ENCODE data around the gene TTLL8. TPM values are rescaled to one million over a fixed set of nuclear protein-coding genes. Genes with fewer than 3 reads are reported as not detected.

The TTLL8 gene
- total RNA-seq, 1 experiment from 2014 or later: not detected

DNA sequence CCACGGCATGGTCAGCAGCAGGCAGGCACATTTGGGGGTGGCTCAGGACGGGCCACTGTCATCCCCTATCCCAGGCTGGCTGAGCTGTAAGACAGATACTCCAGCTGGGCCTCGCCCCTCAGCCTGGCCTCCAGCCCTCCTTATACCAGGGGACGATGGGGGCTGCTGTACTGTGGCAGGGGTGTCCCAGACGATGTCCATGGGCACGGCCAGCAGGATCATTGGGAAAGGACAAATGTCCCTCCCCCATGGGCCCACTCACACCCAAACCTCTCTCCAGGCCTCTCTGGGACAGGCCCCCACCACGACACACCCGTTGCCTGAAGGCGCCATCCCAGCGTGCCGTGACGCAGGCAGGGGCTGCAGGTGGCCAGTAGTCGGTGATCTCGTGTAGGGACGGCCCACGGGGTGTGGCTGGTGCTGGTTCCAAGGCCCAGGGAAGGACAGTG lies 44.0 kb downstream of the TTLL8 start:
- TF ChIP-seq, protein P1, sequence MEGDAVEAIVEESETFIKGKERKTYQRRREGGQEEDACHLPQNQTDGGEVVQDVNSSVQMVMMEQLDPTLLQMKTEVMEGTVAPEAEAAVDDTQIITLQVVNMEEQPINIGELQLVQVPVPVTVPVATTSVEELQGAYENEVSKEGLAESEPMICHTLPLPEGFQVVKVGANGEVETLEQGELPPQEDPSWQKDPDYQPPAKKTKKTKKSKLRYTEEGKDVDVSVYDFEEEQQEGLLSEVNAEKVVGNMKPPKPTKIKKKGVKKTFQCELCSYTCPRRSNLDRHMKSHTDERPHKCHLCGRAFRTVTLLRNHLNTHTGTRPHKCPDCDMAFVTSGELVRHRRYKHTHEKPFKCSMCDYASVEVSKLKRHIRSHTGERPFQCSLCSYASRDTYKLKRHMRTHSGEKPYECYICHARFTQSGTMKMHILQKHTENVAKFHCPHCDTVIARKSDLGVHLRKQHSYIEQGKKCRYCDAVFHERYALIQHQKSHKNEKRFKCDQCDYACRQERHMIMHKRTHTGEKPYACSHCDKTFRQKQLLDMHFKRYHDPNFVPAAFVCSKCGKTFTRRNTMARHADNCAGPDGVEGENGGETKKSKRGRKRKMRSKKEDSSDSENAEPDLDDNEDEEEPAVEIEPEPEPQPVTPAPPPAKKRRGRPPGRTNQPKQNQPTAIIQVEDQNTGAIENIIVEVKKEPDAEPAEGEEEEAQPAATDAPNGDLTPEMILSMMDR (conservative IDR thresholded peaks at IDR 0.05): no peak
- H3K9me3 ChIP-seq (ENCODE audit: control insufficient read depth, low read depth, low read length): no peaks in the 10 kb centered on the region
- Mint-ChIP-seq H3K4me1 (peaks cover 5 to 18% of the 10 kb centered on the region in 2 experiments; a peak in 3 of 4 replicates), H3K4me3 (0 out of 5 replicates have a peak overlapping the region, but pooled peaks of 1 of the 2 experiments have one; percentile 23), H3K36me3 (ENCODE audit: insufficient read depth in 1 of 3, low read depth in 3 of 3) (no peaks in the 10 kb centered on the region), H3K9me3 (no peaks in the 10 kb centered on the region), H3K27me3 (ENCODE audit: low read depth) (peaks cover 59% of the 10 kb centered on the region), H3K27ac (no peak overlapping the region)
- no peaks in the 10 kb centered on the region for H3K79me2 ChIP-seq (ENCODE audit: insufficient read depth, low read length)
- WGBS (ENCODE audit: extremely low coverage, insufficient read length, low lambda C conversion rate): no CpG with 5 or more reads among the region's 16 CpGs
- H2AK5ac ChIP-seq (ENCODE audit: insufficient read length, low read length): no peak overlapping the region
- H4K5ac ChIP-seq (ENCODE audit: insufficient read length, low read depth, low read length): no peak overlapping the region
- no peak overlapping the region for H3T11ph ChIP-seq (ENCODE audit: low read length)
- no peak overlapping the region for H2BK12ac ChIP-seq (ENCODE audit: insufficient read length, low read depth, low read length)
- no peak overlapping the region for H4K91ac ChIP-seq (ENCODE audit: insufficient read length, low read depth, low read length)
- H3K14ac ChIP-seq (ENCODE audit: insufficient read depth, low read length): no peak overlapping the region
- no peak overlapping the region for H2BK5ac ChIP-seq (ENCODE audit: insufficient read length, low read length)
- no peak overlapping the region for H2BK20ac ChIP-seq (ENCODE audit: low read depth, low read length, poor library complexity, severe bottlenecking)
- H2BK15ac ChIP-seq (ENCODE audit: low read depth, low read length): no peak overlapping the region
- H3K27ac ChIP-seq (ENCODE audit: insufficient read length, low read depth, low read length): no peak overlapping the region
- H3K79me1 ChIP-seq (ENCODE audit: insufficient read depth, low read depth, low read length, poor library complexity, severe bottlenecking): no peaks in the 10 kb centered on the region
- H3K4ac ChIP-seq (ENCODE audit: low read depth, low read length): no peak overlapping the region
- no peak overlapping the region for H3K9ac ChIP-seq (ENCODE audit: extremely low read depth, insufficient read length, low read length)
- no peak overlapping the region for H3K23ac ChIP-seq (ENCODE audit: insufficient read length, low read depth, low read length)
- peak; percentile 33 for DNase-seq
- no peak overlapping the region for H3K18ac ChIP-seq (ENCODE audit: insufficient read length, low read depth, low read length)
- no peak overlapping the region for H4K8ac ChIP-seq (replicated peaks; ENCODE audit: insufficient read length, low read depth, low read length)
- peaks cover 4% of the 10 kb centered on the region for H3K23me2 ChIP-seq (ENCODE audit: insufficient read length, low read depth, low read length, poor library complexity, severe bottlenecking)
- no peak overlapping the region for H2AFZ ChIP-seq (ENCODE audit: low read length)
- H2BK120ac ChIP-seq (ENCODE audit: low read depth, low read length, poor library complexity, severe bottlenecking): no peak overlapping the region
- H3K56ac ChIP-seq (ENCODE audit: insufficient read length, low read depth, low read length): no peak overlapping the region
- H3K4me2 ChIP-seq (ENCODE audit: insufficient read depth, insufficient read length, low read length): no peak overlapping the region
- H3K27me3 ChIP-seq (ENCODE audit: insufficient read depth, low read length): peaks cover 12% of the 10 kb centered on the region; the same call in 1 of the 2 replicates
- H4K20me1 ChIP-seq (ENCODE audit: control insufficient read depth, insufficient read depth, insufficient read length): no peaks in the 10 kb centered on the region
- no peaks in the 10 kb centered on the region for H3K4me1 ChIP-seq (ENCODE audit: insufficient read depth, low read length)
